ENCODE results near the gene RFLNA.
"Not testable (repeated sequence)": the region's sequence is repeated elsewhere in the genome, so short reads cannot be mapped to it uniquely, and the experiment has no call there.

The RFLNA gene

DNA sequence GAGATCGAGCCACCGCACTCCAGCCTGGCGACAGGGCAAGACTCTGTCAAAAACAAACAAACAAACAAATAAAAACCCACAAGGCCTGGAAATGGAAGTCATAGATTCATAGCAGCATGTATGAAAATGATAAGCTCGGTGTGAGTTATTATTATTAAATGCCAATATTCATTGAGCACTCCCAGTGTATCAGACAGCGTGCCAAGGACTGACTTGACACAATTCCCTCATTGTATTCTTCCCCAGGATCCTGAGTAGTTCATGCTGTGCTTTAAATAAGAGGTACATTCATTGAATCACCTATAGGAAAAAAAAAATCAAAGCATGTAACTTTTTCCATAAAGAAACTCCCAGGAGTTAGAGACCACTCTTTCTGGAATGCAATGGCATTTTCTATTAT, 12.6 kb upstream of the RFLNA start:
- no peak for DNase-seq (ENCODE audit: low read depth in 2 of 2)

DNA sequence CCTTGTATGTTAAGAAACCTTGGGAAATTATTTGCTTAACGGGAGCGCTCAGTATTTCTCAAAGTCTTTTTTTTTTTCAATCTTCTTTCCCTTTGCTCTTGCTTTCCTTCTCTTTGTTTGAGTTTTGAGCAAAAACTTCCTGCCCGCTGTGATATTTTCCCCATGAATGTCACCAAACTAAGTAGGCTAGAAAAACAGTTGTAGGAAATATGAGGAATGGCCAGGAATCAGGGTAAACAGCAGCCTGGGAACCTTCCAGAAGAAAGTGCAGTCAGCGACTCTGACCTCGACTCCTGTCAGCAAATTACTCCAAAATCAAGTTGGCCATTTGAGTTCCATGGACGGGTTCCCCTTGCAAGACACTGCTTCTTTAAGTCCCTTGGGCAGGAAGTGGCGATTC, 11.6 kb upstream of the RFLNA start:
- DNase-seq (ENCODE audit: low read depth in 2 of 2): no peak

GRCh38 chr12:124284368-124284767, 10.5 kb upstream of the RFLNA start:
- DNase-seq (ENCODE audit: low read depth in 2 of 2): no peak

DNA sequence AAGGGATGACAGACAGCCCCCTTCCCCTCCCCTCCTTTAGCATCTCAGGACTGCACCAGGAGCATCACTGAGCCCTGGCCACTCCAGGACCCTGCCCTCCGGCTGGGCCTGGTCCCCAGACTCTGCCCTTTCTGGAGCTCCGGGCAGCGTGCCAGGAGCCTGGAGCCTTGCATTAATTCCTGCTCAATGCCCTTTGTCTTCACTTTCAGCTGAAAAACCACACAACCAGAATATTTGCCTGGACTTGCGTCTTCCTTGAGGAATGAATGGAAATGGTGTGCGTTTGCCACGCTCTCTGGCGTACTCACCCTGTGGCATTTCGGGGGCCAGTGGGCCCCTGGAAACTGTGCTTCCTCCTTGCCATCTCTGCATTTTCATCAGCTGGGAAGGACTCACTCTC, 8.5 kb upstream of the RFLNA start:
- no peak for DNase-seq (ENCODE audit: low read depth in 2 of 2)

DNA sequence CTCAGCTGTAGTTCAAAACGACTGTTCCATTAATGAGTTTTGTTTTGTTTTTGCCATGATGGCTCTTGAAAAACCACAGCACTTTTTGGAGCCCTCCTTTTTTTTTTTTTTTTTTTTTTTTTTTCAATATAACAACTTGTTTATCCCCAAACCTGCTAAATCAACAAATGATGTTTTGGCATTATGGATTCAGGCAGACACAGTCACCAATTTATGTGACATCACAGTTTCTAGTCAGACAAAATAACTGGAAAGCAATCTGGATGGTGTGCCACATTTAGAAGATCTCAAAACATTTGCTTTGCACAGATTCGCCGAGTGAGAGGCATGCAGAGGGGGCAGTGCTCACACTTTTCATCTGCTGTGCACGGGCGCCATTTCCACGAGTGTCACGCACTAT, 7.9 kb upstream of the RFLNA start:
- DNase-seq (ENCODE audit: low read depth in 2 of 2): no peak

DNA sequence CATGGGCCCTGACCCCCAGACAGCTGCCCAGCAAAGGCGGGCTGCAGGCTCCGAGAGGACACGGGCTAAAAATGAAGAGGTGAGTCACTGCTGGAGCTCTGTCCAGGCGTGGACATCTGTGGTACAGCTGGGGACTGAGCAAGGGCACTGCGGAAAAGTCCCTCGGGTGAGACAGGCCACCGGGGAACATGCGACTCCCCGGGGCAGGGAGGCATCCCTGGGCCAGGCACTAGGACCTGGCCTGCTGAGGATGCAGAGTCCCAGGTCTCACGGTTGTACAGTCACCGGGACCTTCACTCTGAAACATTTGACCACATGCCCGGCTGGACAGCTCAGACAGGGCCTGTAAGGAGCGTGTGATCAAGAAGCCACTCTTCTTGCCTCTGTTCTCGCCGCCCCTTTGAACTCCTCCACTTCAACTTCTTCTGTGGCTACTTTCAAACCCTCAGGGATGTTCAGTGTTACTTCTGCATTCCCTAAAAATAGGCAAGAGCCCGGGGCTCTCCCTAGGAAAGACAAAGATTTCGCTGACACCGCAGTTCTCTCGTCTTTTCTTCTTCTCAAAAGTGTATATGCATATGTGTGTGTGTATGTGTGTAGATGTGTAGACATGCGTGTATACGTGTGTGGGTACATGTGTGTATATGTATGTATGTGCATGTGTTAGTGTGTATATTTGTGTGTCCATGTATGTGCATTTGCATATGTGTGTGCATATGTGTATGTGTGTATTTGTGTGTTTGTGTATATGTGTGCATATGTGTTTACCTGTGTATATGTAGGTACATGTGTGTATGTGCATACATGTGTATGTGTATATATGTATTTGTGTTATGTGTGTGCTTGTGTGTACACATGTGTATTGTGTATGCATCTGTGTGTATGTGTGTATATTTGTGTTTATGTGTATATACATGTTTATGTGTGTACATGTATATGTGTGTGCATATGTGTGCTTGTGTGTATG, 5.0 kb upstream of the RFLNA start:
- no peak for DNase-seq (ENCODE audit: low read depth in 2 of 2)

DNA sequence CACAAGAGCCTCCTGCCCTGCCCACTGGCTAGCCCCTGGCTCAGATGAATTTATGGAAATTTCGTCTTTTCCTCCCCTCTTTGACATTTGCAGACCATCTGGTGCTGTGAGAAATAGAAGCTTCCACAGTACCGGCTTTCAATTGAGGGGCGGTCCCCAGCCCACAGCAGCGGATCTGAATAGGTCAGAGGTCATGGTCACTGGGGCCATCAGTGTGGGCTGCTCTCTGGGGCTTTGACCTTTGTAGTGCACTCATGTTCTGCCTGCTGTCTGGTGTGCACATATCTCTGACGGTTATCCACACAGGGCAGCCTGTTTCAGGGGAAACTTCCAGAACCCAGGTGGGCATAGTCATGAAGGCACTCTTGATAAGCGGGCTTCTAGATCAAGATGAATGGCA, 2.5 kb upstream of the RFLNA start:
- DNase-seq (ENCODE audit: low read depth in 2 of 2): no peak

DNA sequence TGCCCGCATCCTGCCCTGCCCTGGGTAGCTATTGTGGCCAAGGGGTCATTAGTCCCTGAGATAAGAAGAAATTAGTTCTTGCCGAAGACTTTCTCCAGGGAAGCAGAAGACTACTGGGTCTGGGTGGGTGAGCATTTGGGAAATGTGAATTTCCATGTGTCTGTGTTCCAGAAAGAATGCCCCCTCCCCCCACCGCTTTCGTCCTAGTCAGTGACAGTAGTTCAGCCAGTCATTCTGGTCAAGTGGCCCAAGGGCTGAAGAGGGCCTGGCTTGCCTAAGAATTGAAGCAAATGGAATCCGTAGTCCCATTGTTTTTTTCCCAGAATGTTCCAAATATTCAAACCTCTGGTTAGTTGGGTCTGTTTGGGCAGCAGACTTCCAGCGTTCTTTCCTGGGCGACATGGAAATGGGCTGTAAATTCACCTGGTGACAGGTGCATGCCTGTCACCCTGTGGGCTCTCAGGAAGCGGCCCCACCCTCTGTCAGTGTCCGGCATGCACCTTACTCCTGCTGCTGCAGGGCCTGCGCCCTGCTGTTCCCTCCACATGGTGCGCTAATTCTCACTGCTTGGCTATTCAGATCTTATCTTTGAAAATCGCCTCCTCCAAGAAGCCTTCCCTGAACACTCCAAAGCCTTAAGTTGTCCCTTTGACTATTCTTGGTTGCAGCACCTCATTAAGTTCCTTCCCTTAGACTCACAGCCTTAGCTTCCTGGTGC, 1.4 kb upstream of the RFLNA start:
- no peak for DNase-seq (ENCODE audit: low read depth in 2 of 2)

- no peak for DNase-seq (ENCODE audit: low read depth in 2 of 2)
These were observed 652 bp downstream of the RFLNA start for GRCh38 chr12:124295431-124296058.

DNA sequence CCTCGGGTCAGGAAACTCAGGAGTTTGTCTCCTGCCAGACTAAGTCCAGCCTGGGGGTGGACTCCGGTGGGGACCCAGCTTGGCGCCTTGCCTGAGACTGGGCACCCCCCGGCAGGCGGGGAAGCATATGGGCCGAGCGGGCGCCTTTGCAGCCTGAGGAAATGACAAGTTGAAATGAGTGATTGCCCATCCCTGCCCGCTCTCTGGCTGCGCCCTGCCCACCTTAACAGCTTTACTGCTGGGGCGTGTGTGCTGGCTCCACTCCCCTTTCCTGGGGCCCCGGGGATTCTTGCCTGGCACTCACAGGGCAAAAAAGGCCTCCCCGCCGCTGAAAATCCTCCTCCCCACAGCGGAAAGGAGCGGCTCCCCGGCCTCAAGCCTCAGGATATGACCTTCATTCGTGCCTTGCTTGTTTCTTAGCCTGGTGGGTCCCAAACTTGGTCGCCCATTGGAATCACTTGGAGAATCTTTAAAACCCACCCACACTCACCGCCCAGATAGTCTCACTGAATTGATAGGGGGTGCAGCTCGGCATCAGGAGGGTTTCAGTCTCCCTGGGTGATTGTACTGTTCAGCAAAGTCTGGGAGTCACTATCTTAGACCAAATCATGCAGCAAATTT, 1.5 kb downstream of the RFLNA start:
- no peak for DNase-seq (ENCODE audit: low read depth in 2 of 2)

DNA sequence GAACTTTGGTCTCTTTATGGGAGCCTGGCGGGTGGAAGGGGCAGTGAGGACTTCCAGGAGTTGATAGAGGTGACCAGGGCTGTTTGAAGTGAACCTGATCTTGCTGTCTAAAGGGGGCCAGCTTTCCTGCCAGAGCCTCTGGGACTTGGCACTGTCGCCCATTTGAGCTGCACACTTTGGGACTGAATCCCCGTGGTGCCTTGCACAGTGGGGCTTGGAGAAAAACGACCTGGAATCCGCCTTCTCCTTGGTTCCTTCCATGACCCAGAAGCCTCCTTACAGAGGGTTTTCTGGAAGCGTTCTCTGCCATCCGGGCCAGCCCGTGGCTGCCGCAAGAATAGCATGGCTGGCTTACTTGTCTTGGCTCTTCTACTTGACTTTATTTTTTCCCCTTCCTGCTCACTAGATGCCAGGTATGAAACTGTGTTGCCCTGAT, 2.0 kb downstream of the RFLNA start:
- no peak for DNase-seq (ENCODE audit: low read depth in 2 of 2)

- no peak for DNase-seq (ENCODE audit: low read depth in 2 of 2)
These were observed 2.5 kb downstream of the RFLNA start for GRCh38 chr12:124297389-124297788.

DNA sequence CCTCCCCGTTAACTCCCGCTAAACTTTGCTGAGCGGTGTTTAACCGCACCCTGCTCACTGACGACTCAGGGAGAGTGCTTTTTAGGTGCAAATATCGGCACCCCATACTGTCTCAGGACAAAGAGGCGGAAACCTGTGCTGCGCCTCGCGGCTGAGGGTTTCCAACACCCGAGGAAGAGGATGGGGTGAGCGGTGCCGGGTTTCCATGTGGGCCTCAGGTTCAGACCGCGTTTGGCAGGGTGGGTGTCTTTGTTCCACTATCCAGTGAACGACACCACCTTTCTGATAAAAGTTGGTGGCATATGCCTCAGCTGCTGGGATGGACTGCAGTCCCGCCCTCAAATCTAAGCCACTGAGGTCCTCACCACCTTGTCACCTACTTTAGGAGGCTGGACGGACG, 3.0 kb downstream of the RFLNA start:
- no peak for DNase-seq (ENCODE audit: low read depth in 2 of 2)

- no peak for DNase-seq (ENCODE audit: low read depth in 2 of 2)
These were observed 4.0 kb downstream of the RFLNA start for GRCh38 chr12:124298685-124299410.

- no peak for DNase-seq (ENCODE audit: low read depth in 2 of 2)
These were observed 4.9 kb downstream of the RFLNA start for GRCh38 chr12:124299628-124300388.

DNA sequence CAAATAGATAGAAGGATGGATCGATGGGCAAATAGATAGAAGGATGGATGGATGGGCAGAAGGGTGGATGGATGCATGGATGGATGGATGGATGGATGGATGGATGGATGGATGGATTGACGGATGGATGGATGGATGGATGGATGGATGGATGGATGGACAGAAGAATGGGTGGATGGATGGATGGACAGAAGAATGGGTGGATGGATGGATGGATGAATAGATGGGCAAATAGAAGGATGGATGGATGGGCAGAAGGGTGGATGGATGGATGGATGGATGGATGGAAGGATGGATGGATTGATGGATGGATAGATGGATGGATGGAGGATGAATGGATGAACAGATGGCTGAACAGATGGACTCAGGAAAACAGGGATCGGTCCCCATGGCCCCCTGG, 5.8 kb downstream of the RFLNA start:
- not testable (repeated sequence) for DNase-seq (ENCODE audit: low read depth in 2 of 2)

- no peak for DNase-seq (ENCODE audit: low read depth in 2 of 2)
These were observed 6.3 kb downstream of the RFLNA start for GRCh38 chr12:124301084-124301654.

GRCh38 chr12:124302241-124302806, 7.4 kb downstream of the RFLNA start:
- DNase-seq (ENCODE audit: low read depth in 2 of 2): no peak

DNA sequence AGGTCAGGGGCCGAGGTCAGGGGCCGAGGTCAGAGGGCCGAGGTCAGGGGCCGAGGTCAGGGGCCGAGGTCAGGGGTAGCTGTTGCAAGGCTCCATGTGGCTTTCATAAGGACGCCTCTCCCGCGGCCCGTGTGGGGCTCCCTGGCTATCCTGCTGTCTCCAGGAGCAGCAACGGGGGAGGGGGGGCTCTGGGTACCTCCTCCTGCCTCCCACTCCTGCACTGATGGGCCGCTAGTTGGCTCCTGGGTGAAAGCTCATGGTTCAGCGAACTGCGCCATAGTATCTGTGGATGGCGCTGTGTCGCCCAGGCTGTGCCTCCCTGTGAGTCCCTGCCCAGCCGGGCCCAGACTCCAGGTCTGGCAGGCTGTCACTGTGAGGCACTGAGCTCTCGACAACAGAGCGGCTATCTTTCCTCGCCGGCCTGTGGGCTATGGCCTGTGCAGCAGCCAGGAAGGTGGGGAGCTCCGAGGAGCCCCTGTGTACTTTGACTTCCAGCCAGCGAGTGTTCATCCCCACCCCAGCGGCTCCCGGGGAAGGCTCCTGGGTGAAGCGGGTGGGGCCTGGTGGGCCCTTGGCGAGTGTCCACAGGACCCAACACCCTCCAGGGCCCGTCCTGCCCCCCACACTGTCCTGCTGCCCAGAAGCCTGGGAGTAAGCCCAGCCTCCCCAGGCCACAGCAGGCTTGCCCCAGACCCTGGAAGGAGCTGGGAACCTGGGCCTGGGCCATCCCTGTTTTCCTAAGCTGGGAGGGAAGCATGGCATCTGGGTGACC, 8.1 kb downstream of the RFLNA start:
- DNase-seq (ENCODE audit: low read depth in 2 of 2): no peak
